H9 (cell line): Measurements from ENCODE around the gene ATG7. TPM values are rescaled to one million over a fixed set of nuclear protein-coding genes. Genes with fewer than 3 reads are reported as not detected.

Source experiments
- DNase-seq: peaks from one replicate; pipeline ENCODE4 v3.0.0-alpha.2; 2017
- H2AFZ ChIP-seq: one replicate; pipeline ENCODE4 v1.6.1; 2013; ENCODE audit warnings: mild to moderate bottlenecking, low read length, control low read depth, moderate library complexity
- H2AK5ac ChIP-seq: 2 replicates; pipeline ENCODE4 v1.6.1; 2013; ENCODE audit warnings: low read length, control low read depth, mixed read lengths; ENCODE audit not compliant: insufficient read length
- H2BK120ac ChIP-seq: one replicate; pipeline ENCODE4 v1.6.1; 2013; ENCODE audit warnings: low read depth, mild to moderate bottlenecking, low read length, control low read depth, inconsistent platforms; ENCODE audit not compliant: poor library complexity, severe bottlenecking
- H2BK12ac ChIP-seq: 2 replicates; pipeline ENCODE4 v1.6.1; 2013; ENCODE audit warnings: low read length, control low read depth, mixed read lengths, low read depth; ENCODE audit not compliant: insufficient read length
- H2BK15ac ChIP-seq: 2 replicates; pipeline ENCODE4 v1.6.1; 2013; ENCODE audit warnings: low read depth, low read length, control low read depth
- H2BK20ac ChIP-seq: one replicate; pipeline ENCODE4 v1.6.1; 2013; ENCODE audit warnings: low read depth, mild to moderate bottlenecking, low read length, control low read depth, inconsistent platforms; ENCODE audit not compliant: poor library complexity, severe bottlenecking
- H2BK5ac ChIP-seq: 2 replicates; pipeline ENCODE4 v1.6.1; 2013; ENCODE audit warnings: low read length, control low read depth, mixed read lengths; ENCODE audit not compliant: insufficient read length
- H3K14ac ChIP-seq: 2 replicates; pipeline ENCODE4 v1.6.1; 2013; ENCODE audit warnings: low read length, control low read depth; ENCODE audit not compliant: insufficient read depth
- H3K18ac ChIP-seq: 2 replicates; pipeline ENCODE4 v1.6.1; 2013; ENCODE audit warnings: low read depth, mild to moderate bottlenecking, mixed read lengths, low read length, control low read depth; ENCODE audit not compliant: insufficient read length
- H3K23ac ChIP-seq: 2 replicates; pipeline ENCODE4 v1.6.1; 2013; ENCODE audit warnings: low read length, control low read depth, mixed read lengths, low read depth; ENCODE audit not compliant: insufficient read length
- H3K23me2 ChIP-seq: 2 replicates; pipeline ENCODE4 v1.6.1; 2013; ENCODE audit warnings: low read depth, mild to moderate bottlenecking, mixed read lengths, low read length, control low read depth; ENCODE audit not compliant: insufficient read length, poor library complexity, severe bottlenecking
- H3K27ac ChIP-seq: 2 replicates; pipeline ENCODE4 v1.5.1; 2013; ENCODE audit warnings: low read length, control low read depth, mixed read lengths, low read depth; ENCODE audit not compliant: insufficient read length
- H3K27me3 ChIP-seq: 2 replicates; pipeline ENCODE4 v1.6.1; 2013; ENCODE audit warnings: low read length, control low read depth, inconsistent platforms; ENCODE audit not compliant: insufficient read depth
- H3K4ac ChIP-seq: 2 replicates; pipeline ENCODE4 v1.6.1; 2013; ENCODE audit warnings: low read depth, mild to moderate bottlenecking, control low read depth, inconsistent platforms, low read length, moderate library complexity
- H3K4me1 ChIP-seq: 2 replicates; pipeline ENCODE4 v1.6.1; 2013; ENCODE audit warnings: low read length, control low read depth, inconsistent platforms; ENCODE audit not compliant: insufficient read depth
- H3K4me2 ChIP-seq: 2 replicates; pipeline ENCODE4 v1.6.1; 2013; ENCODE audit warnings: low read length, control low read depth, mixed read lengths; ENCODE audit not compliant: insufficient read length, insufficient read depth
- H3K56ac ChIP-seq: 2 replicates; pipeline ENCODE4 v1.6.1; 2013; ENCODE audit warnings: low read depth, mild to moderate bottlenecking, mixed read lengths, low read length, control low read depth; ENCODE audit not compliant: insufficient read length
- H3K79me1 ChIP-seq: 2 replicates; pipeline ENCODE4 v1.6.1; 2013; ENCODE audit warnings: low read depth, mild to moderate bottlenecking, moderate library complexity, low read length, control low read depth, inconsistent platforms; ENCODE audit not compliant: insufficient read depth, poor library complexity, severe bottlenecking
- H3K79me2 ChIP-seq: 2 replicates; pipeline ENCODE4 v1.6.1; 2013; ENCODE audit warnings: low read length, control low read depth, inconsistent platforms; ENCODE audit not compliant: insufficient read depth
- H3K9ac ChIP-seq: 2 replicates; pipeline ENCODE4 v1.6.1; 2013; ENCODE audit warnings: low read length, control low read depth, mixed read lengths; ENCODE audit not compliant: insufficient read length; ENCODE audit errors: extremely low read depth
- H3K9me3 ChIP-seq: one replicate; pipeline ENCODE4 v1.6.1; 2013; ENCODE audit warnings: low read depth, low read length, inconsistent platforms; ENCODE audit not compliant: control insufficient read depth
- H3T11ph ChIP-seq: one replicate; pipeline ENCODE4 v1.6.1; 2013; ENCODE audit warnings: mild to moderate bottlenecking, low read length, control low read depth, inconsistent platforms
- H4K20me1 ChIP-seq: one replicate; pipeline ENCODE4 v1.6.1; 2013; ENCODE audit not compliant: control insufficient read depth, insufficient read length, insufficient read depth
- H4K5ac ChIP-seq: 2 replicates; pipeline ENCODE4 v1.6.1; 2013; ENCODE audit warnings: low read depth, mild to moderate bottlenecking, mixed read lengths, low read length, control low read depth; ENCODE audit not compliant: insufficient read length
- H4K8ac ChIP-seq: replicated peaks from 2 replicates; pipeline ENCODE4 v1.6.1; 2013; ENCODE audit warnings: low read length, control low read depth, mixed read lengths, low read depth; ENCODE audit not compliant: insufficient read length
- H4K91ac ChIP-seq: 2 replicates; pipeline ENCODE4 v1.6.1; 2013; ENCODE audit warnings: low read depth, mild to moderate bottlenecking, moderate library complexity, mixed read lengths, low read length, control low read depth; ENCODE audit not compliant: insufficient read length
- H3K27ac Mint-ChIP-seq, 3 experiments: 2 replicates in 2 of 3; 3 replicates in 1 of 3; pipeline ENCODE4 v1.8.0; 2020 to 2021; ENCODE audit warnings: mixed read lengths in 3 of 3, mild to moderate bottlenecking in 1 of 3, moderate library complexity in 1 of 3
- H3K27me3 Mint-ChIP-seq: 2 replicates; pipeline ENCODE4 v1.8.0; 2021; ENCODE audit warnings: low read depth, mild to moderate bottlenecking, moderate library complexity, mixed read lengths
- H3K36me3 Mint-ChIP-seq, 3 experiments: 2 replicates in 2 of 3; 3 replicates in 1 of 3; pipeline ENCODE4 v1.8.0; 2020 to 2021; ENCODE audit warnings: low read depth in 3 of 3, mixed read lengths in 3 of 3; ENCODE audit not compliant: insufficient read depth in 1 of 3
- H3K4me1 Mint-ChIP-seq, 2 experiments: 2 replicates each; pipeline ENCODE4 v1.8.0; 2020; ENCODE audit warnings: mixed read lengths in 2 of 2
- H3K4me3 Mint-ChIP-seq, 2 experiments: 2 replicates in 1 of 2; 3 replicates in 1 of 2; pipeline ENCODE4 v1.8.0; 2020 to 2021; ENCODE audit warnings: mild to moderate bottlenecking in 2 of 2, mixed read lengths in 2 of 2, moderate library complexity in 1 of 2
- H3K9me3 Mint-ChIP-seq, 2 experiments: 2 replicates in 1 of 2; 3 replicates in 1 of 2; pipeline ENCODE4 v1.8.0; 2020; ENCODE audit warnings: mild to moderate bottlenecking in 2 of 2, mixed read lengths in 2 of 2, moderate library complexity in 1 of 2
- WGBS: extraction: QIAGEN DNeasy Blood & Tissue Kit; methylation state at CpG from one replicate; pipeline ENCODE4 v1.1.7; 2013; ENCODE audit warnings: missing lambda C conversion rate, low lambda C conversion rate, mixed read lengths; ENCODE audit not compliant: insufficient read length; ENCODE audit errors: extremely low coverage; 5-methylcytosine and 5-hydroxymethylcytosine counted together
- total RNA-seq: library from RNA; stranded (reverse); gene quantifications from 2 replicates; pipeline ENCODE4 v1.2.1, GENCODE V29; 2021
- TF ChIP-seq, protein P1 (sequence below): fragments of 200-600 bp; sonication (generic); conservative IDR thresholded peaks from 3 replicates; pipeline ENCODE4 v1.8.0; 2021; ENCODE audit warnings: antibody characterized with exemption, mild to moderate bottlenecking

ATG7 gene
- total RNA-seq, 1 experiment from 2014 or later = 17.9 TPM

DNA sequence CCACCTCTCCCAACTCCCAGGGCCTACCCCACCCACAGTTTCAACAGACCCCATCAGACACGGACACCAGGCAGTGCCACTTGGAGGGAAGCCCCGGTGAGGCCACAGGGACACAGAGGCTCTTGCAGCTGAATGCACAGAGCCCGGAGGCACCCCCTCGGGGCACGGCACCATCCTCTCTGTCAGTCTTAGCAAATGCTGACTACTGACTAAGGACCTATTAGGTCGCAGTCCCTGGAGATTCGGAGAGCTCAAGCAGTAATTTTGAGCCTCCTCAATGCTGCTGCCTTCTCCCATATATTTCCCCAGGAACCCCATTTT lies 291.6 kb downstream of the ATG7 start:
- Histone ChIP-seq H3K79me1 (peaks cover 3% of the 10 kb centered on the region), H3K14ac (no peak overlapping the region), H3K27me3 (no peaks in the 10 kb centered on the region), H3K18ac (no peak overlapping the region), H3K27ac (no peak overlapping the region), H3K4me2 (no peak overlapping the region), H3K9ac (no peak overlapping the region), H2BK15ac (no peak overlapping the region), H3K4me1 (no peaks in the 10 kb centered on the region), H3T11ph (no peak overlapping the region), H4K91ac (no peak overlapping the region), H2BK20ac (no peak overlapping the region), H2BK5ac (no peak overlapping the region), H4K5ac (no peak overlapping the region), H4K20me1 (peaks cover 2% of the 10 kb centered on the region), H3K56ac (no peak overlapping the region), H2BK12ac (no peak overlapping the region), H3K79me2 (no peaks in the 10 kb centered on the region; the same call in 1 of the 2 replicates), H2AFZ (no peak overlapping the region), H2BK120ac (no peak overlapping the region), H3K9me3 (no peaks in the 10 kb centered on the region), H4K8ac (no peak overlapping the region), H3K23me2 (no peaks in the 10 kb centered on the region), H3K23ac (no peak overlapping the region), H2AK5ac (no peak overlapping the region), H3K4ac (no peak overlapping the region)
- H3K27me3 Mint-ChIP-seq = peaks cover 1% of the 10 kb centered on the region; the same call in 1 of the 2 replicates
- DNase-seq = no peak
- H3K4me3 Mint-ChIP-seq = no peak overlapping the region
- H3K4me1 Mint-ChIP-seq = peaks cover 5 to 9% of the 10 kb centered on the region in 2 experiments; a peak in 1 of 4 replicates
- TF ChIP-seq, protein P1, sequence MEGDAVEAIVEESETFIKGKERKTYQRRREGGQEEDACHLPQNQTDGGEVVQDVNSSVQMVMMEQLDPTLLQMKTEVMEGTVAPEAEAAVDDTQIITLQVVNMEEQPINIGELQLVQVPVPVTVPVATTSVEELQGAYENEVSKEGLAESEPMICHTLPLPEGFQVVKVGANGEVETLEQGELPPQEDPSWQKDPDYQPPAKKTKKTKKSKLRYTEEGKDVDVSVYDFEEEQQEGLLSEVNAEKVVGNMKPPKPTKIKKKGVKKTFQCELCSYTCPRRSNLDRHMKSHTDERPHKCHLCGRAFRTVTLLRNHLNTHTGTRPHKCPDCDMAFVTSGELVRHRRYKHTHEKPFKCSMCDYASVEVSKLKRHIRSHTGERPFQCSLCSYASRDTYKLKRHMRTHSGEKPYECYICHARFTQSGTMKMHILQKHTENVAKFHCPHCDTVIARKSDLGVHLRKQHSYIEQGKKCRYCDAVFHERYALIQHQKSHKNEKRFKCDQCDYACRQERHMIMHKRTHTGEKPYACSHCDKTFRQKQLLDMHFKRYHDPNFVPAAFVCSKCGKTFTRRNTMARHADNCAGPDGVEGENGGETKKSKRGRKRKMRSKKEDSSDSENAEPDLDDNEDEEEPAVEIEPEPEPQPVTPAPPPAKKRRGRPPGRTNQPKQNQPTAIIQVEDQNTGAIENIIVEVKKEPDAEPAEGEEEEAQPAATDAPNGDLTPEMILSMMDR = no peak
- no CpG with 5 or more reads among the region's 7 CpGs for WGBS
- no peaks in the 10 kb centered on the region for H3K9me3 Mint-ChIP-seq
- H3K27ac Mint-ChIP-seq = peak overlapping the region in 2 of 3 experiments; percentile 49 to 79; a peak in 3 of 7 replicates
- H3K36me3 Mint-ChIP-seq = peaks cover 7 to 37% (median 20%) of the 10 kb centered on the region in 3 experiments; a peak in 6 of 7 replicates
